ENCODE results near the gene MYO7A. TPM values are rescaled to one million over a fixed set of nuclear protein-coding genes. Genes with fewer than 3 reads are reported as not detected.

Gene MYO7A
- total RNA-seq, 1 donor from 2014 or later = 3.2 TPM

DNA sequence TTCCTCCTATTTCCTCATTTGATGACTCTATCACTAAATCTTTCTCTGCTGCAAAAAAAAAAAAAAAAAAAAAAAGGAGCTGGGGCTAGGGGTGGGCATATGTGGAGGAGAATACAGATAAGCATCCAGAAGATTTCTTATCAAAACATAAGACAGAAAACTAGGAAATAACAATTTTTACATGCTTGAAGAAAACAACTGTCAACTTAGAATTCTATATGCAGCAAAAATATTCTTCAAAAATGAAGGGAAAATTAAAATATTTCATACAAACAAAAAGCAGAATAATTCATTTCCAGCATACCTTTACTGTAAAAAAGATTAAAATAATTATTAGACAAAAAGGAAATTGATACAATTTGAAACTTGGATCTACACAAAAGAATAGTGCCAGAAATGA is 134.8 kb downstream of the MYO7A start:
- Histone ChIP-seq H3K27me3 (ENCODE audit: low read depth) (no peaks in the 10 kb centered on the region), H3K27ac (replicated peaks) (no peak overlapping the region), H3K9me3 (replicated peaks) (peaks cover 27% of the 10 kb centered on the region), H3K4me3 (no peak overlapping the region), H3K36me3 (no peaks in the 10 kb centered on the region), H3K4me1 (no peaks in the 10 kb centered on the region)
- TF ChIP-seq, protein P1, sequence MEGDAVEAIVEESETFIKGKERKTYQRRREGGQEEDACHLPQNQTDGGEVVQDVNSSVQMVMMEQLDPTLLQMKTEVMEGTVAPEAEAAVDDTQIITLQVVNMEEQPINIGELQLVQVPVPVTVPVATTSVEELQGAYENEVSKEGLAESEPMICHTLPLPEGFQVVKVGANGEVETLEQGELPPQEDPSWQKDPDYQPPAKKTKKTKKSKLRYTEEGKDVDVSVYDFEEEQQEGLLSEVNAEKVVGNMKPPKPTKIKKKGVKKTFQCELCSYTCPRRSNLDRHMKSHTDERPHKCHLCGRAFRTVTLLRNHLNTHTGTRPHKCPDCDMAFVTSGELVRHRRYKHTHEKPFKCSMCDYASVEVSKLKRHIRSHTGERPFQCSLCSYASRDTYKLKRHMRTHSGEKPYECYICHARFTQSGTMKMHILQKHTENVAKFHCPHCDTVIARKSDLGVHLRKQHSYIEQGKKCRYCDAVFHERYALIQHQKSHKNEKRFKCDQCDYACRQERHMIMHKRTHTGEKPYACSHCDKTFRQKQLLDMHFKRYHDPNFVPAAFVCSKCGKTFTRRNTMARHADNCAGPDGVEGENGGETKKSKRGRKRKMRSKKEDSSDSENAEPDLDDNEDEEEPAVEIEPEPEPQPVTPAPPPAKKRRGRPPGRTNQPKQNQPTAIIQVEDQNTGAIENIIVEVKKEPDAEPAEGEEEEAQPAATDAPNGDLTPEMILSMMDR (IDR thresholded peaks at IDR 0.05; ENCODE audit: borderline replicate concordance) = no peak
- DNase-seq = no peak
- intact Hi-C loops (cut with micrococcal nuclease) = no loop called here

Other genes starting within 250 kb of the MYO7A start
- gene B3GNT6, start 93.8 kb upstream of the MYO7A start, total RNA-seq = not detected
- gene CAPN5, start 61.3 kb upstream of the MYO7A start, total RNA-seq = 2.3 TPM
- gene OMP, start 25.4 kb upstream of the MYO7A start, total RNA-seq = not detected
- gene GDPD4, start 173.4 kb downstream of the MYO7A start, total RNA-seq = not detected

Data from left ventricle myocardium inferior (tissue), 1 donor.